Measurements from ENCODE around the gene GGT5. TPM values are rescaled to one million over a fixed set of nuclear protein-coding genes. Genes with fewer than 3 reads are reported as not detected.
A peak's percentile ranks its signal among the peaks of the same experiment; 100 is the strongest.

Gene GGT5
- total and polyA plus RNA-seq, 7 donors = 2.8 to 35.2 (median 22.5) TPM

DNA sequence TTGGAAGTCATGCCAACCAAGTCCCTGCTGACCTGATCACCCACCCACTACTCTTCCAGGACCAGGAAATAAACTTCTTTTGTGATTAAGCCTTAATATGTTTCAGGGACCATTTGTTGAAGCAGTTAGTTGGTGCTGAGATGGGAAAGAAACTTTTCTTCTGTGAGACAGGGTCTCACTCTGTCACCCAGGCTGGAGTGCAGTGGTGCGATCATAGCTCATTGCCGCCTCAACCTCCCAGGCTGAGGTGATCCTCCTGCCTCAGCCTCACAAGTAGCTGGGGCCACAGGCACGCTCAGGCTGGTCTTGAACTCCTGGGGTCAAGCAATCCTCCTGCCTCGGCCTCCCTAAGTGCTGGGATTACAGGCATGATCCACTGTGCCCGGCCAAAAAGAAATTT, 53.0 kb downstream of the GGT5 start:
- 85 to 96% methylated on average over 5 of the region's 5 CpGs for WGBS, 2 donors
- H3K27ac ChIP-seq = no peak overlapping the region
- H3K4me3 ChIP-seq = no peak overlapping the region
- H3K9me3 ChIP-seq = no peaks in the 10 kb centered on the region
- no peaks in the 10 kb centered on the region for H3K36me3 ChIP-seq
- DNase-seq = no peak
- H3K4me1 ChIP-seq = peaks cover 0 to 13% (median 11%) of the 10 kb centered on the region in 4 donors
- TF ChIP-seq, protein P1, sequence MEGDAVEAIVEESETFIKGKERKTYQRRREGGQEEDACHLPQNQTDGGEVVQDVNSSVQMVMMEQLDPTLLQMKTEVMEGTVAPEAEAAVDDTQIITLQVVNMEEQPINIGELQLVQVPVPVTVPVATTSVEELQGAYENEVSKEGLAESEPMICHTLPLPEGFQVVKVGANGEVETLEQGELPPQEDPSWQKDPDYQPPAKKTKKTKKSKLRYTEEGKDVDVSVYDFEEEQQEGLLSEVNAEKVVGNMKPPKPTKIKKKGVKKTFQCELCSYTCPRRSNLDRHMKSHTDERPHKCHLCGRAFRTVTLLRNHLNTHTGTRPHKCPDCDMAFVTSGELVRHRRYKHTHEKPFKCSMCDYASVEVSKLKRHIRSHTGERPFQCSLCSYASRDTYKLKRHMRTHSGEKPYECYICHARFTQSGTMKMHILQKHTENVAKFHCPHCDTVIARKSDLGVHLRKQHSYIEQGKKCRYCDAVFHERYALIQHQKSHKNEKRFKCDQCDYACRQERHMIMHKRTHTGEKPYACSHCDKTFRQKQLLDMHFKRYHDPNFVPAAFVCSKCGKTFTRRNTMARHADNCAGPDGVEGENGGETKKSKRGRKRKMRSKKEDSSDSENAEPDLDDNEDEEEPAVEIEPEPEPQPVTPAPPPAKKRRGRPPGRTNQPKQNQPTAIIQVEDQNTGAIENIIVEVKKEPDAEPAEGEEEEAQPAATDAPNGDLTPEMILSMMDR (IDR thresholded peaks at IDR 0.05) = no peak
- TF ChIP-seq POLR2AphosphoS5 (IDR thresholded peaks at IDR 0.05) (no peak), POLR2A (IDR thresholded peaks at IDR 0.05) (no peak), EP300 (IDR thresholded peaks at IDR 0.05) (no peak)
- no peaks in the 10 kb centered on the region for H3K27me3 ChIP-seq
- intact Hi-C loops (cut with DNase I) = no loop called here

DNA sequence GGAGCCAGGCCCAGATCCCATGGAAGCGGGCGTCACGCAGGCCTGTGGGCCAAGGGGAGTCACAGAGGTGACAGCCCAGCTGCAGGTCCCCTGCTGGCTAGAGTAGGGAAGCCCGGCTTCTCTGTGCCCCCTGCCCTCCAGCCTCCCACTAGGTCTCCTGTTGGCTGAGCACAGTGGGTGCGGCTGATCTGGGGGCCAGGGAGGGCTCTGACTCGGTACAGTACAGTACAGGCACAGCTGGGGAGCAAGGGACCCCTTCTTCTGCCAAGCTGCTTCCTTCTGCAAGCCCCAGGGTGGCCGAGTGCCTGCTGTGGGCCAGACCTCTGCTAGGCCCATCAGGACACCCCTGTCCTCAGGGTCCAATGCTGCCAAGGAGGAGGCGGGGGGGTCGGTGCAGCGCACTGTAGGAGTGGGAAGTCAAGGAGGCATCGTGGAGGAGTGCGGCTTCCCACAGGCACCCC, 53.5 kb downstream of the GGT5 start:
- no peaks in the 10 kb centered on the region for H3K27me3 ChIP-seq
- H3K36me3 ChIP-seq = no peaks in the 10 kb centered on the region
- no peak overlapping the region for H3K4me3 ChIP-seq
- DNase-seq = no peak
- TF ChIP-seq, protein P1 (IDR thresholded peaks at IDR 0.05) = no peak
- no peak for TF ChIP-seq POLR2A (IDR thresholded peaks at IDR 0.05)
- TF ChIP-seq POLR2AphosphoS5 (IDR thresholded peaks at IDR 0.05) = no peak
- no peak for TF ChIP-seq EP300 (IDR thresholded peaks at IDR 0.05)
- intact Hi-C loops (cut with DNase I) = no loop called here
- H3K4me1 ChIP-seq = peaks cover 0 to 13% (median 11%) of the 10 kb centered on the region in 4 donors
- no peak overlapping the region for H3K27ac ChIP-seq
- 88 to 93% methylated on average over 12 of the region's 12 CpGs for WGBS, 2 donors
- H3K9me3 ChIP-seq = no peaks in the 10 kb centered on the region

DNA sequence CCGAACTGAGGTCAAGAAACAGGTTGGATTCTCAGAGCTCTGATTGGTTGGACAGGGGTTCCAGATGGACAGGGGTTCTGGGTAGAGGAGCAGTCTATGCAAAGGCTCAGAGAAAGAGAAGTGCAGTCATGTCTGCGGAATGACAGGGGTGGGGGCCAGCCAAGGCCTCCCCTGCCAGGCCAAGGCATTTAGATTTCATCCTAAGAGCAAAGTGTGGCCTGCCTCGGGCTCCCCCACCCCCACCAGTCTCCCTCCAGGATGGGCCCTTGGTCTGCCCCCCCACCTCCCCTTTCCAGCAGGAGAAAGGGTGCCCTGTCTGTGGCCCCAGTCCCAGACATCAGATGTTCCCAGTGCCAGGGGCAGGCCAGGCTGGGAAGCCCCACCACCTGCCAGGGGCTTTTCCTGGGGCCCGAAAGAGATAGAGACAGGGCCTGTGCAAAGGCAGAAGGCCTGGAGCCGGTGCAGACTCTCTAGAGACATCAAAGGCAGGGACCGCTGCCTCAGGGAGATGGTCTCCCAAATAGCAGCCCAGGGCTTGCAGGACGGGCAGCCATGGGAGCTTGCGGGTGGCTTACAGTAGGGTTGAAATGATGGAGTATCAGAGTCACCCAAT, 54.2 kb downstream of the GGT5 start:
- intact Hi-C loops (cut with DNase I) = no loop called here
- Histone ChIP-seq H3K9me3 (no peaks in the 10 kb centered on the region), H3K4me3 (no peak overlapping the region), H3K27me3 (no peaks in the 10 kb centered on the region), H3K36me3 (peaks cover 0 to 5% (median 0%) of the 10 kb centered on the region in 4 donors), H3K4me1 (peaks cover 0 to 13% (median 11%) of the 10 kb centered on the region in 4 donors), H3K27ac (no peak overlapping the region)
- DNase-seq = peak; percentile 57
- no peak for TF ChIP-seq POLR2AphosphoS5 (IDR thresholded peaks at IDR 0.05)
- TF ChIP-seq, protein P1 (IDR thresholded peaks at IDR 0.05) = no peak
- no peak for TF ChIP-seq EP300 (IDR thresholded peaks at IDR 0.05)
- TF ChIP-seq POLR2A (IDR thresholded peaks at IDR 0.05) = no peak
- WGBS, 2 donors = 93 to 94% methylated on average over 8 of the region's 8 CpGs

DNA sequence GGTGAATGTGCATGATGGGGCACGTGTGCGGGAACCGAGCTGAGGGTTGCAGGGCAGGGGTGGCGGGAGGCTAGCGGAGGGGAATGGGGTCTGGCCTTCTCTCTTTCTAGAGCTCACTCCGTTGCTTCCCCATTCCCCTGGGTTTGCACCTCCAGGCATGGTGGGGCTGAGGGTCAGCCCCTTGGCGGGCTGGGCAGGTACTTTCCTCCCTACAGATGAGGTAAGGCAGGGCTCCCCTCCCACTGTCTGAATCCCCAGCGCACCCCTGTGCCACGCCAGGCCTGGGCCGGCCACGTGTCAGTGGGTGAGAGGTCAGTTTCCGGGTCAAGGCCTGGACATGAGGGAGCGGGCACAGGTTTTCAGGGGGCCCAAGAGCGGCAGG, 54.7 kb downstream of the GGT5 start:
- Histone ChIP-seq H3K4me1 (peaks cover 0 to 13% (median 11%) of the 10 kb centered on the region in 4 donors), H3K27ac (no peak overlapping the region), H3K9me3 (no peaks in the 10 kb centered on the region), H3K27me3 (no peaks in the 10 kb centered on the region), H3K36me3 (peaks cover 0 to 5% (median 0%) of the 10 kb centered on the region in 4 donors), H3K4me3 (no peak overlapping the region)
- 88 to 91% methylated on average over 14 of the region's 14 CpGs for WGBS, 2 donors
- intact Hi-C loops (cut with DNase I) = no loop called here
- peak; percentile 67 for DNase-seq
- TF ChIP-seq POLR2A (IDR thresholded peaks at IDR 0.05) (no peak), POLR2AphosphoS5 (IDR thresholded peaks at IDR 0.05) (no peak), EP300 (IDR thresholded peaks at IDR 0.05) (no peak)
- TF ChIP-seq, protein P1 (IDR thresholded peaks at IDR 0.05) = no peak
